Measurements from ENCODE around the gene KAT2A.
A peak's percentile ranks its signal among the peaks of the same experiment; 100 is the strongest.
"Not testable (repeated sequence)": the region's sequence is repeated elsewhere in the genome, so short reads cannot be mapped to it uniquely, and the experiment has no call there.

The KAT2A gene

GRCh38 chr17:42120770-42121769, at the start of gene KAT2A:
Gene KAT2A (minus strand): TSS chr17:42121367. CDS start chr17:42121304, 63 bp downstream.
- DNase-seq (ENCODE audit: low spot score), result peak; percentile 91

- DNase-seq (ENCODE audit: low spot score), result no peak
Measured at GRCh38 chr17:42169351-42169750, 48.2 kb upstream of the KAT2A start.

GRCh38 chr17:42167807-42168206, 46.6 kb upstream of the KAT2A start:
- no peak for DNase-seq (ENCODE audit: low spot score)

- no peak for DNase-seq (ENCODE audit: low spot score)
Measured at GRCh38 chr17:42166196-42166763, 45.1 kb upstream of the KAT2A start.

GRCh38 chr17:42165751-42166150, 44.6 kb upstream of the KAT2A start:
- DNase-seq (ENCODE audit: low spot score), result no peak

GRCh38 chr17:42163696-42164407, 42.7 kb upstream of the KAT2A start:
- DNase-seq (ENCODE audit: low spot score), result no peak

GRCh38 chr17:42163113-42163512, 41.9 kb upstream of the KAT2A start:
- DNase-seq (ENCODE audit: low spot score), result no peak

- no peak for DNase-seq (ENCODE audit: low spot score)
Measured at GRCh38 chr17:42160531-42160910, 39.4 kb upstream of the KAT2A start.

- DNase-seq (ENCODE audit: low spot score), result no peak
Measured at GRCh38 chr17:42159796-42160530, 38.8 kb upstream of the KAT2A start.

GRCh38 chr17:42155614-42156045, 34.5 kb upstream of the KAT2A start:
- no peak for DNase-seq (ENCODE audit: low spot score)

GRCh38 chr17:42153919-42154742, 33.0 kb upstream of the KAT2A start:
- no peak for DNase-seq (ENCODE audit: low spot score)

- DNase-seq (ENCODE audit: low spot score), result no peak
Measured at GRCh38 chr17:42146911-42147607, 25.9 kb upstream of the KAT2A start.

- DNase-seq (ENCODE audit: low spot score), result not testable (repeated sequence)
Measured at GRCh38 chr17:42143138-42143537, 22.0 kb upstream of the KAT2A start.

GRCh38 chr17:42142371-42142896, 21.3 kb upstream of the KAT2A start:
- no peak for DNase-seq (ENCODE audit: low spot score)

GRCh38 chr17:42141382-42141781, 20.2 kb upstream of the KAT2A start:
- DNase-seq (ENCODE audit: low spot score), result no peak

- not testable (repeated sequence) for DNase-seq (ENCODE audit: low spot score)
Measured at GRCh38 chr17:42140690-42141089, 19.5 kb upstream of the KAT2A start.

GRCh38 chr17:42138749-42139492, 17.8 kb upstream of the KAT2A start:
- DNase-seq (ENCODE audit: low spot score), result no peak

- DNase-seq (ENCODE audit: low spot score), result no peak
Measured at GRCh38 chr17:42136654-42137051, 15.5 kb upstream of the KAT2A start.

Measured in left forelimb (tissue), 1 donor.